ENCODE measurements around the gene FNDC3B.
"Not testable (repeated sequence)": the region's sequence is repeated elsewhere in the genome, so short reads cannot be mapped to it uniquely, and the experiment has no call there.

Gene FNDC3B

DNA sequence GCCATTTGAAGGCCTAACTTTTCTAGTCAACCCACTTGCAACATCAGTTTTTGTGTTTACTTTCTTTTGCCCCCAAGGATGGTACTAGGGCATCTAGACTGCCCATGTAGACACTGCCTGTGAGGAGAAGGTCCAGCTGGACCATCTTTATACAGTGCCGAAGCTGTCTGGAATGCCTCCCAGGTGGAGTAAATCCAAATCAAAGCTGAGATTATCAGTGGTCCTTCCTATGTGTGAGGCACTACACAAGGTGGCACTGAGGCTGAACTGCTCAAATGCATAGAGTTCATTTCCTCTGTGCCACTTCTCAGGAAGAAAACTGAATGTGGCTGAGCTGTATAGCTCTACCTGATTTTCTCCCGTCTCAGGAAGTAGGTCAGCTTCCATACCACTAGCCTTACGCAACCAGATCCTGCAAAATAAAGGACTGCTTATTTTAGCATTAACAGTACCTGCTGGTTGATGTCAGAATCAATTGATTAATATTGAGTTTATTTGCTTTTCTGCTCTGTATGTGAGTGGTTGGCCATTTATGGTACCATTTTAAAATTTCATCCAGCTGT, 302.8 kb downstream of the FNDC3B start:
- no peak for DNase-seq (ENCODE audit: low spot score)

- DNase-seq (ENCODE audit: low spot score), result no peak
Measured at GRCh38 chr3:172343117-172343516, 303.7 kb downstream of the FNDC3B start.

DNA sequence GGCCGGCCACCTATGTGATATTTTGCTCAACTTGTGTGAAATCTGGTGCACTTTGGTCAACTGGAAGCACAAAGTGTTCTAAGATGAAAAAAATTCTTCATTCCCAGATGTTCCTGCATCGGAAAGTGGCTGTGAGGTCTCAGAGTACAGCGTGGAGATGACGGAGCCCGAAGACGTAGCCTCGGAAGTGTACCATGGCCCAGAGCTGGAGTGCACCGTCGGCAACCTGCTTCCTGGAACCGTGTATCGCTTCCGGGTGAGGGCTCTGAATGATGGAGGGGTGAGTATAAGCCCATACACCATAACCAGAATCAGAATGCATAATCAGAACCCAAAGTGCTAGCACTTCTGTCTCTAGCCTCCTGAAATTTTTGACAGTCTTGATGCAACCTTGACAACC, 304.6 kb downstream of the FNDC3B start:
- DNase-seq (ENCODE audit: low spot score), result no peak

- DNase-seq (ENCODE audit: low spot score), result no peak
Measured at GRCh38 chr3:172346161-172346560, 306.8 kb downstream of the FNDC3B start.

- no peak for DNase-seq (ENCODE audit: low spot score)
Measured at GRCh38 chr3:172347895-172348679, 308.7 kb downstream of the FNDC3B start.

DNA sequence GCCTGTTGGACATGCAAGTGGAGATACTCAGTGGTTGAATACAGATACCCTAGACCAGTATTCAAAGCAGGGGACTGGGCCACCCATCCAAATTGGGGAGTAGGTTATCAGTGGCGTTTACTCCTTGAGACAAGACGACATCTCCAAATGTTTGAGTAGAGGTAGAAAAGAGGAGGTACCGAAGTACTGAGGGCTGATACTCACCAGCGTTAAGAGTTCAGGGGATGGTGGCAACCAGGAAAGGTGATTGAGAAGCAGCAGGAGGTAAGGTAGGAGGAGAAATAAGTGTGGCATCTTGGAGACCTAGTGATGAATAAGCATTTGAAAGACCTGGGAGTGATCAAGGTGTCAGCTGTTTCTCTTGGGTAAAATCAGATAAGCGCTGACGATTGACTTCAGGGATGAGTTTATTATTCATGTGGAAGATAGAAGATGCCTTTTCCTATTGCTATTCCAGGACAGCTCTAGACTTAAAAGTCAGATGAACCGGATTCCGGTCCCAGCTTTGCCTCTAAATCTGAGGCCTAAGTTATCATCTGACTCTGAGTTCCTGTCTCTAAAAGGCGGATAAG, 312.6 kb downstream of the FNDC3B start:
- DNase-seq (ENCODE audit: low spot score), result no peak

GRCh38 chr3:172352786-172353185, 313.4 kb downstream of the FNDC3B start:
- no peak for DNase-seq (ENCODE audit: low spot score)

GRCh38 chr3:172354931-172355499, 315.6 kb downstream of the FNDC3B start:
- DNase-seq (ENCODE audit: low spot score), result no peak

DNA sequence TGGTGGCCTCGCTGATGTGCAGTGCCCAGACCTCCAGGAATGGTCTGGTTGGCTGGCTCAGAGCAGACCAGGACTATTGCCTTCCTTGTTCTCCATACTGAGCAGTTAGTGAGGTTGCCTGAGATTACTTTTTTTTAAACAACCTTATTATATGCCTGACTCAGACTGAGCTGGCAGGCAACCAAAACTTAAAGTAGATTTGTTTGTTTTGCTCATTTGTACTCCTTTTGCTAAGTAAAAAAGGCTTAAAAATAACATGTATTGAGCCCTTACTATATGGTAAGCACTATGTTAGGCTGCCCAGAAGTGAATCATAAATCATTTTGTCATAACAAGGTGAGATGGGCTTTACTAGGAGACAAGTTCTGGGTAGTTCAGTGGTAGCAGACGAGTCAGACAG, 316.5 kb downstream of the FNDC3B start:
- DNase-seq (ENCODE audit: low spot score), result no peak

GRCh38 chr3:172356427-172356826, 317.0 kb downstream of the FNDC3B start:
- no peak for DNase-seq (ENCODE audit: low spot score)

DNA sequence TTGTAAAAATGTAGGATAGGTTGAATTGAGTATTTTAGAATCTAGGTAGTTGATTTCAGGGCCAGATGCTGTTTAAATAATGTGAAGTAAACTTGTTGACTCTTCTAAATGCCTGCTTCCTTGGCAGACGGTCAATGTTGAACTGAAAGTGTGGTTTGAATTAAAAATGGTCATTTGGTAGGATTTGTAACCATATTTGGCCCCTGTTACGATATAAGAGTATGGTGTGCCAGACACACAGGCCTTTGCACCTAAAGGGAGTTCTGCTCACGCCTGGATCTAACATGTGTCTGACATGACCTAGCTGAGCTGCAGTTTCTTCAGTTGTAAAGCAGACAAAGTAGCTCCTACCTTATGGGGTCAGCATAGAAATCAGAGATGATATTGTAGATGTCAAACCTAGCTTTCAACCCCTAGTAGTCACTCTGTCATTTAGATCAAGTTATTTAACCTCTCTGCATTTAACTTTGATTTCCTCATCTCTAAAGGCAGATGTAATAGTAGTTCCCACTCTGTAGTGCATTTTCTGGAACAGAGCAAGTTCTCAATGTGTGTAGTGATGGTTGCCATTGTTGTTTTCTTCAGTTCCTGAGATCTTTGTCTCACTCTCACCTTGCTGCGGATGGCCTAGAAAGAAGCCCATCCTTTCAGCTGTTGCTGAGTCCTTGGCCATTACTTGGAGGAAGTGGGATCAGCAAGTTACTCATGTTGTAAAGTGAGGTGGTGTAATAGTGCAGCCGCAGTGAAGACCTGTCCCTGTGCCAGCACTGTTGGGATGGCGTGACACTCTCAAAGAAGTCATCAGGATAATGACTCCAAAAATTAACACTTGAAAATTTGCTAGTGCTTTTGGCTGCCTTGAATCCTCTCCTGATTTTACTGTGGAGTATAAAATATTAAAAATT, 318.7 kb downstream of the FNDC3B start:
- DNase-seq (ENCODE audit: low spot score), result no peak

DNA sequence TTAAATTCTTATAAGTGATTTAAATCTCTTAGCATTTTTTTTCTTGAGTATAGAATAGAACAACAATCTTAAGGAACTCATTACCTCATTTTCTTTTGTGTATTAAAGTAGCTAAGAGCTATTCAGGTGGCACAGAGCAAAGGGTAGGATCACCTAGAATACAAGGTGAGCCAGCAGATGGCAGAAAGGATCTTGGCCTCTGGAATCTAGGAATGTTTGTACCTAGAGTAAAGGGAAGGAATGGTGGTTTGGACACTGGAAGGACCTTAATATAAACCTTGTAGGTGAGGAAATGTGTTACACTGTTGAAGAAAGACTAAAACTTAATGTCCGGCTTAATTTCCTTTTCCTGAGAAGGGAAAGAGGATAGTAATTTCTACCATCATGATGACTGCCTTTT, 319.9 kb downstream of the FNDC3B start:
- no peak for DNase-seq (ENCODE audit: low spot score)

DNA sequence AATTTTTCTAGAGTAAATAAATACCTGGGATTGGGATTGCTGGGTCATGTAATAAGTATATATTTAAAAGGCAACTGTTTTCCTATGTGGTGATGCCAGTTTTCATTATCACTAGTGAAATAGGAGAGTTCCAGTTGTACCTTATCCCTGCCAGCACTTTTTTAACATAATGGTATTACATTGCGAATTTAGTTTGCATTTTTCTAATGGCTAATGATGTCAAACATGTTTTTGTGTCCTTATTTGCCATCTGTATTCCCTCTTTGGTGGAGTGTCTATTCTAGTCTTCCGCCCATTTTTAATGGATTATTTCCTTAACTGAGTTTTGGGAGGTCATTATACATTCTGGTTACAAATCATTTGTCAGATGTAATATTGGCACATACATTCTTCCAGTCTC, 320.6 kb downstream of the FNDC3B start:
- DNase-seq (ENCODE audit: low spot score), result no peak

DNA sequence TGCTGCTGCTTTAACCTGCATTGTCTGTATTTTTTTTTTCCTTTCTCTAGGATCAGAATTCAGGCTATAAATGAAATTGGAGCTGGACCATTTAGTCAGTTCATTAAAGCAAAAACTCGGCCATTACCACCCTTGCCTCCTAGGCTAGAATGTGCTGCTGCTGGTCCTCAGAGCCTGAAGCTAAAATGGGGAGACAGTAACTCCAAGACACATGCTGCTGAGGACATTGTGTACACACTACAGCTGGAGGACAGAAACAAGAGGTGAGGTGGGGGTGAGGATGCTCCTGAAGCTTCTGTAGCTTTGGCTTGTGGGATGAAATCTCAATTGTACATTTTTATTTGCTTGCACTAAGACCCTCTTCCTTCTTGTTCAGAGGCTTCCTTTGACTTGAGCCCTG, 323.2 kb downstream of the FNDC3B start:
- no peak for DNase-seq (ENCODE audit: low spot score)

DNA sequence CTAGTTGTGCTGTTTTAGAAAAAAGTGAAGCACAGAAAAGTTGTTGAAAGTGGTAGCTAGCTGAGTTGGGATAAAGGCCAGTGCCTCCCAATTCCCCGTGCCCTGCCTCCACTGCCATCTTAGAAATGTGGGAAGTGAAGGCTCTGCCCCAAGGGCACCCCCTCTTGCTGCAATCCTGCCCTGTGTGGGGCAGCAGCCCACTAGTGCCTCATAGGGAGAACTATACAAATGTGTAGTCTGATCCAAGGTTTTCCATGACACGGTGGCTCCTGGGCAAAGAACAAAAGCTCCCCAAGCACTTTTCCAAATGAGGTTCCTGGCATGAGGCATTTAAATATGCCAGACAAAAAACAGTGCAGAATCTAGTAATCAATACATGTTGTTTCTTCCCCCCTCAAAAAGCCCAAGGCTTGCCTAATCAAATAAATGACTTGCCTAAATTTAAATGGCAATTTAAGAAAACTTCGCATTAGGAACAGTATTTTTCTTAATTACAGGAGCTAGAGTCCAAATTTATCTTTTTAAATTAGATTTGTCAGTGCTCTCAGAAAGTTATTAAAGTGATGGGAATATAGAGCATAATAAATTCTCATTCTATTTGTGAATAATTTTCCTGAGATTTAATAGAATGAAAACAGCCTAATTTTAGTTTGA, 325.1 kb downstream of the FNDC3B start:
- no peak for DNase-seq (ENCODE audit: low spot score)

GRCh38 chr3:172365028-172365567, 325.7 kb downstream of the FNDC3B start:
- DNase-seq (ENCODE audit: low spot score), result no peak

DNA sequence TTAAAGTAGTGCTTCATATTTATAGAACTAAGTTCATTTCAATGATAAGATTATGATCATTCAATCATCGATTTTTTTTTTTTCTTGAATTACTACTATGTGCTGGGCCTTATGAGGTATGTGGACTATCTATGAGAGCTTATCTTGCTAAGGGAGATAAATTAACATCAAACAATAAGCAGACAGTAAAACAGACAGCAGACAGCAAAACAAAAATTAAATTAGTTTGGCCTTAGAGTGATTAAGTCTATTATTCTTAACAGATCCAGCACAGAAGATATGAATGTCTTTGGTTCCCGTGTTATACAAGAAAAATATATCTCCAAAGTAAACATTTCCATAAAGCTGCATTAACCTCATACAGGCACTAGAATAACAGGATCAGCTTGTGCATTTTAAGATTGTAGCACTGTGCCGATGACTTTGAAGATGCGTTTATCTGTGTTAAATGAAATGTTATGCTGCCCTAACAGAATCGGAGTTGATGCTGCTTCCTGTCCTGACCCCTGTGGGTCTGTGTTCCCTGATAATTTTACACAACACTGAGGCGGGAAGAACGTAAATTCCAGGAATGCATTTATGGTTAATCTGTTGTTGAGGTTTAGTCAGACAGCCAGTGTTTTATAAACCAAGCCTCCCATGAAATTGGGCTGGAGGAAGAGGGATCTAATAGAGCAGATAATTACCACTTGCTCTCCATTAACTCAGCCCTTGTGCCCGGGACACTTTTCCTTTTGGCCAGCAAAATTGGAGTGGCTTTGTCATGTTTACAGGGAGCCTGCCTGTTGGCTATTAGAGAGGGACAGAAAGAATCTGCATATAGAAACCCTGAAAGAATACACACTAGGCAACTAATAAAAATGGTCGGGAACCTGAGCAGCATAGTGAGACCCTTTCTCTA, 328.1 kb downstream of the FNDC3B start:
- no peak for DNase-seq (ENCODE audit: low spot score)

DNA sequence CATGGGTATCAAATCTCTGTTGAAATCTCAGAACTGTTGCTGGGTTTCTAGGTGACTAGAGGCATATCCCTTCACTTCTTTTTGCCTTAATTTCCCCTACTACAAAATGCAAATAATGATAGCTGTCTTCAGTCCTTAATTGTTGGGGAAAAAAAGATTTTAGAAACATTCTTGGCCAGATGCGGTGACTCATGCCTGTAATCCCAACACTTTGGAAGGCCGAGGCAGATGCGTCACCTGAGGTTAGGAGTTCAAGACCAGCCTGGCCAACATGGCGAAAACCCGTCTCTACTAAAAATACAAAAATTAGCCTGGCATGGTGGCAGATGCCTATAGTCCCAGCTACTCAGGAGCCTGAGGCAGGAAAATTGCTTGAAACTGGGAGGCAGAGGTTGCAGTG, 329.2 kb downstream of the FNDC3B start:
- DNase-seq (ENCODE audit: low spot score), result not testable (repeated sequence)

- DNase-seq (ENCODE audit: low spot score), result no peak
Measured at GRCh38 chr3:172369590-172370259, 330.3 kb downstream of the FNDC3B start.

DNA sequence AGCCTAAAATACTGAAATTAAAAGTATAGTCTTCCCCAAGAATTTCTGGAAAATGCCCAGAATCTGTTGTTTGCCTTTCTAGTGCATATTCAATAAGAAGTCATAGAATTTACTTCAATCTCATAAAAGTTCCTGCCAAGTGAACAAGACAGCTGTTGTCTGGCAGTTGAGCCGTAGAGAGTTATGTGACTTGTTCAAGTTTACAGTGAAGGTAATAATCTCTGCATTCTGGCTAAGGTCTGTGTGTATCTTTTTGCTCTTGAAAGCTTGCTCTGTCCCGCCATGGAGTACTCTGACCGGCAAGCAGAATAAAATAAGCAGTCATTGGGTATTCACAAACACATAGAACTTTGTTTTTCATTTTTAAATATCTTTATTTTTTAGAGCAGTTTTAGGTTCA, 331.0 kb downstream of the FNDC3B start:
- no peak for DNase-seq (ENCODE audit: low spot score)

Measured in hematopoietic multipotent progenitor cell treated with erythropoietin and hydrocortisone succinate and interleukin-3 and kit ligand, for 15 days (in vitro differentiated cells).